CD8-positive, alpha-beta memory T cell (primary cell): Measurements from ENCODE around the gene CTDSP2. TPM values are rescaled to one million over a fixed set of nuclear protein-coding genes. Genes with fewer than 3 reads are reported as not detected.
A peak's percentile ranks its signal among the peaks of the same experiment; 100 is the strongest.

Experiments
- CTCF ChIA-PET: fragments of 350-600 bp; sonication (Branson Sonifier 250); formaldehyde crosslinking; loops from one replicate; lab custom pipeline; 2021; ENCODE audit warnings: antibody characterized with exemption; lab: Charles Lee
- POLR2A ChIA-PET: fragments of 350-600 bp; sonication (Branson Sonifier 250); formaldehyde crosslinking; loops from one replicate; lab custom pipeline; 2021; ENCODE audit warnings: antibody characterized with exemption; lab: Charles Lee
- DNase-seq, 5 donors: peaks; one replicate each; pipeline versions ENCODE4 v3.0.0 to v3.0.0-alpha.2; 2020 to 2022; ENCODE audit warnings: mixed read lengths in 1 of 5
- H3K27ac ChIP-seq: one replicate; pipeline ENCODE4 v1.7.0; 2013; ENCODE audit warnings: low read depth, mild to moderate bottlenecking, low read length, moderate library complexity
- H3K27me3 ChIP-seq: 2 replicates; pipeline ENCODE4 v1.7.0; 2013; ENCODE audit warnings: low read length, mild to moderate bottlenecking; ENCODE audit not compliant: insufficient read depth, poor library complexity, severe bottlenecking
- H3K36me3 ChIP-seq: 2 replicates; pipeline ENCODE4 v1.7.0; 2013; ENCODE audit warnings: mild to moderate bottlenecking, low read length, moderate library complexity; ENCODE audit not compliant: insufficient read depth
- H3K4me1 ChIP-seq: 2 replicates; pipeline ENCODE4 v1.7.0; 2013; ENCODE audit warnings: mild to moderate bottlenecking, low read length, moderate library complexity; ENCODE audit not compliant: insufficient read depth
- H3K4me3 ChIP-seq: 2 replicates; pipeline ENCODE4 v1.7.0; 2013; ENCODE audit warnings: mild to moderate bottlenecking, low read length
- H3K9me3 ChIP-seq: 2 replicates; pipeline ENCODE4 v1.7.0; 2013; ENCODE audit warnings: mild to moderate bottlenecking, low read length
- H3K27ac Mint-ChIP-seq, 8 donors: one replicate each; pipeline ENCODE4 v1.8.0; 2020 to 2021; ENCODE audit warnings: mixed read lengths in 8 of 8, mild to moderate bottlenecking in 6 of 8, inconsistent platforms in 3 of 8, moderate library complexity in 3 of 8
- H3K27me3 Mint-ChIP-seq, 2 donors: one replicate each; pipeline ENCODE4 v1.8.0; 2020 to 2021; ENCODE audit warnings: mixed read lengths in 2 of 2, mild to moderate bottlenecking in 1 of 2, moderate library complexity in 1 of 2
- H3K36me3 Mint-ChIP-seq, 3 donors: one replicate each; pipeline ENCODE4 v1.8.0; 2020 to 2021; ENCODE audit warnings: mixed read lengths in 3 of 3, inconsistent platforms in 1 of 3, mild to moderate bottlenecking in 1 of 3
- H3K4me1 Mint-ChIP-seq, 3 donors: one replicate each; pipeline ENCODE4 v1.8.0; 2020 to 2021; ENCODE audit warnings: mixed read lengths in 3 of 3, inconsistent platforms in 1 of 3, mild to moderate bottlenecking in 1 of 3
- H3K4me3 Mint-ChIP-seq, 7 donors: one replicate each; pipeline ENCODE4 v1.8.0; 2020 to 2021; ENCODE audit warnings: mixed read lengths in 7 of 7, mild to moderate bottlenecking in 6 of 7, moderate library complexity in 4 of 7, inconsistent platforms in 2 of 7
- H3K9me3 Mint-ChIP-seq, 5 donors: one replicate each; pipeline ENCODE4 v1.8.0; 2020 to 2022; ENCODE audit warnings: mixed read lengths in 5 of 5, mild to moderate bottlenecking in 3 of 5, moderate library complexity in 2 of 5, inconsistent platforms in 1 of 5
- polyA plus RNA-seq: library from polyadenylated mRNA; unstranded; fragments of 300-500 nt; fragmentation: Illumina TruSeq; gene quantifications from one replicate; pipeline ENCODE4 v1.2.3, GENCODE V29; 2021
- total RNA-seq, 2 experiments: library from RNA; stranded (reverse); gene quantifications; one replicate each; pipeline ENCODE4 v1.2.3, GENCODE V29; 2021

The CTDSP2 gene
- total and polyA plus RNA-seq, 3 experiments from 2014 or later, result 55.0 to 76.4 (median 72.8) TPM

GRCh38 chr12:57796996-57797395 lies 49.5 kb downstream of the CTDSP2 start:
- CTCF ChIA-PET, result interaction anchor here (1.1 kb wide), 1 partner anchor 38 kb away, joined by 3 read pairs; no protein-coding TSS in a partner anchor
- Histone ChIP-seq H3K27me3 (no peaks in the 10 kb centered on the region), H3K36me3 (peaks cover 28% of the 10 kb centered on the region), H3K4me1 (no peaks in the 10 kb centered on the region), H3K27ac (no peak overlapping the region), H3K4me3 (no peak overlapping the region), H3K9me3 (no peaks in the 10 kb centered on the region)
- no peaks in the 10 kb centered on the region for H3K9me3 Mint-ChIP-seq
- H3K4me3 Mint-ChIP-seq, result no peak overlapping the region
- no peaks in the 10 kb centered on the region for H3K27me3 Mint-ChIP-seq
- H3K27ac Mint-ChIP-seq, result no peak overlapping the region
- POLR2A ChIA-PET, result no interaction called here
- H3K36me3 Mint-ChIP-seq, result peaks cover 4 to 80% (median 14%) of the 10 kb centered on the region in 3 donors
- DNase-seq, result no peak
- peaks cover 0 to 6% (median 0%) of the 10 kb centered on the region in 3 donors for H3K4me1 Mint-ChIP-seq

- ChIA-PET CTCF (no interaction called here), POLR2A (no interaction called here)
- no peaks in the 10 kb centered on the region for H3K27me3 ChIP-seq
- Mint-ChIP-seq H3K36me3 (peaks cover 4 to 80% (median 17%) of the 10 kb centered on the region in 3 donors), H3K4me1 (peaks cover 0 to 6% (median under 1%) of the 10 kb centered on the region in 3 donors), H3K4me3 (no peak overlapping the region), H3K27me3 (no peaks in the 10 kb centered on the region), H3K9me3 (no peaks in the 10 kb centered on the region), H3K27ac (no peak overlapping the region)
- no peaks in the 10 kb centered on the region for H3K4me1 ChIP-seq
- no peak overlapping the region for H3K27ac ChIP-seq
- peaks cover 20% of the 10 kb centered on the region for H3K36me3 ChIP-seq
- H3K9me3 ChIP-seq, result no peaks in the 10 kb centered on the region
- no peak for DNase-seq
- H3K4me3 ChIP-seq, result no peak overlapping the region
Measured at GRCh38 chr12:57795354-57795753, 51.2 kb downstream of the CTDSP2 start.

GRCh38 chr12:57793920-57794319 lies 52.6 kb downstream of the CTDSP2 start:
- H3K9me3 Mint-ChIP-seq, result no peaks in the 10 kb centered on the region
- peak overlapping the region in 1 of 8 donors; percentile 23 for H3K27ac Mint-ChIP-seq
- peaks cover 0 to 6% (median 4%) of the 10 kb centered on the region in 3 donors for H3K4me1 Mint-ChIP-seq
- H3K9me3 ChIP-seq, result no peaks in the 10 kb centered on the region
- DNase-seq, result no peak
- H3K27me3 Mint-ChIP-seq, result no peaks in the 10 kb centered on the region
- no peak overlapping the region for H3K27ac ChIP-seq
- no peaks in the 10 kb centered on the region for H3K27me3 ChIP-seq
- H3K4me3 ChIP-seq, result no peak overlapping the region
- H3K36me3 Mint-ChIP-seq, result peaks cover 4 to 80% (median 19%) of the 10 kb centered on the region in 3 donors
- H3K4me3 Mint-ChIP-seq, result no peak overlapping the region
- CTCF ChIA-PET, result interaction anchor here (0.5 to 2.2 kb wide), 8 partner anchors 9 to 135 kb away, joined by 3 to 7 read pairs (median 4); partner anchors contain the start of gene TSFM
- POLR2A ChIA-PET, result no interaction called here
- no peaks in the 10 kb centered on the region for H3K4me1 ChIP-seq
- peaks cover 20% of the 10 kb centered on the region for H3K36me3 ChIP-seq

GRCh38 chr12:57783861-57784260 lies 62.7 kb downstream of the CTDSP2 start:
- H3K4me3 Mint-ChIP-seq, result peak overlapping the region; percentile 72 to 100 (median 82)
- Histone ChIP-seq H3K9me3 (no peaks in the 10 kb centered on the region), H3K4me1 (peaks cover 40% of the 10 kb centered on the region), H3K4me3 (no peak overlapping the region), H3K27me3 (no peaks in the 10 kb centered on the region), H3K27ac (no peak overlapping the region), H3K36me3 (peaks cover 22% of the 10 kb centered on the region)
- peak overlapping the region; percentile 11 to 98 (median 58) for H3K27ac Mint-ChIP-seq
- H3K9me3 Mint-ChIP-seq, result no peaks in the 10 kb centered on the region
- H3K27me3 Mint-ChIP-seq, result peaks cover 0 to 3% of the 10 kb centered on the region in 2 donors
- POLR2A ChIA-PET, result no interaction called here
- peaks cover 3 to 47% (median 12%) of the 10 kb centered on the region in 3 donors for H3K36me3 Mint-ChIP-seq
- CTCF ChIA-PET, result interaction anchor here (0.8 to 4.1 kb wide), 7 partner anchors 12 to 119 kb away, joined by 3 to 24 read pairs (median 4); partner anchors contain the start of genes EEF1AKMT3 and METTL1
- no peak for DNase-seq
- H3K4me1 Mint-ChIP-seq, result peaks cover 45 to 55% (median 48%) of the 10 kb centered on the region in 3 donors

GRCh38 chr12:57783466-57783801 lies 63.1 kb downstream of the CTDSP2 start:
- ChIA-PET POLR2A (interaction anchor here (0.6 to 1.5 kb wide), 5 partner anchors 27 to 1445 kb away, joined by 3 to 7 read pairs (median 3); partner anchors contain the start of genes CTDSP2 and IL23A), CTCF (interaction anchor here (0.7 to 4.1 kb wide), 18 partner anchors 10 to 221 kb away, joined by 3 to 24 read pairs (median 4); partner anchors contain the start of genes CTDSP2, EEF1AKMT3, MARCHF9 and METTL1)

DNA sequence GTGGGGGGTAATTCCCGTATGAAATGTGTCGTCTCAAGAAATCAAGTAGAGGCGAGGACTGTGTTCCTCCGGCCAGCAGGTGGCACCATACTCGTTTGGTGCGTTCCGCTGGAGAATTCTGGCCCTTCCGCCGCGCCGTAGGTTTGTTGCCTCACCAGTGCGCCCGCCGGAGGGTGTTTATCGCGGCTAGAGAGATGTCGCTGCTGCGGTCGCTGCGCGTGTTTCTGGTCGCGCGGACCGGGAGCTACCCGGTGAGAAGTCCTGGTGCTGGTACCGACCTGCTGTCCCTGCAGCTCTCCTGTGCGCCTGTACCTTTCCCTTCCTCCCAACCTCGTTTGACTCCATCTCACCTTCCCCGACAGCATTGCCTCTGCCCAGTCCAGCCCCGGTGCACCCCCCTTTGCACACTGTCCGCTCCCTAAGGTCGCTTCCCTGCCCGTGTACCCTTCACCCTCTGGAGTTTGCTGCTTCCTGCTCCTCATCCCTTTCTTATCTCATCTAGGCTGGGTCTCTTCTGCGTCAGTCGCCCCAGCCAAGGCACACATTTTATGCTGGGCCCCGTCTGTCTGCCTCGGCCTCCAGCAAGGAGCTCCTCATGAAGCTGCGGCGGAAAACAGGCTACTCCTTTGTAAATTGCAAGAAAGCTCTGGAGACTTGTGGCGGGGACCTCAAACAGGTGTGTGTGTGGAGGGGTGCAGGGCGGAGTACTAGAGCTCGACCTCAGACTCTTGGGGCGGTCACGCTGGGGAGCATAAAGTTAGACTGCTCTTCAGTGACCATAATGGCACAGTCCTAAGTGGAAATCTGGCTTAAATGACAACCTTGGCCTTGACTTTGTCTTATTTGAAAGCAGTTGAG lies 63.7 kb downstream of the CTDSP2 start, which contains the start of gene TSFM:
Gene TSFM, plus strand, starts transcription at position 180 of the 858 bp plus-strand sequence. Its CDS starts 15 bp downstream, at position 195.
- Mint-ChIP-seq H3K36me3 (peaks cover 0 to 37% (median 12%) of the 10 kb centered on the region in 3 donors), H3K27me3 (peaks cover 0 to 3% of the 10 kb centered on the region in 2 donors), H3K4me3 (peak within 1 kb of the TSS; percentile 99 to 100 (median 100)), H3K27ac (peak within 1 kb of the TSS; percentile 98 to 100 (median 99)), H3K4me1 (peaks cover 45 to 55% (median 51%) of the 10 kb centered on the region in 3 donors), H3K9me3 (no peaks in the 10 kb centered on the region)
- Histone ChIP-seq H3K36me3 (peaks cover 22% of the 10 kb centered on the region), H3K27ac (peak within 1 kb of the TSS; percentile 95), H3K27me3 (no peaks in the 10 kb centered on the region), H3K9me3 (no peaks in the 10 kb centered on the region), H3K4me1 (peaks cover 40% of the 10 kb centered on the region), H3K4me3 (peak within 1 kb of the TSS; percentile 99)
- peak; percentile 91 to 98 (median 94) for DNase-seq
- ChIA-PET POLR2A (interaction anchor here (0.6 to 1.5 kb wide), 6 partner anchors 11 to 1445 kb away, joined by 3 to 7 read pairs (median 4); partner anchors contain the start of genes CTDSP2, EEF1AKMT3 and IL23A), CTCF (interaction anchor here (0.7 to 4.1 kb wide), 21 partner anchors 8 to 221 kb away, joined by 3 to 24 read pairs (median 4); partner anchors contain the start of genes CTDSP2, EEF1AKMT3, MARCHF9 and METTL1)

More at GRCh38 chr12:57783466-57783801, 63.1 kb downstream of the CTDSP2 start:
- H3K4me3 ChIP-seq, result peak overlapping the region; percentile 99
- H3K4me3 Mint-ChIP-seq, result peak overlapping the region; percentile 99 to 100 (median 100)
- H3K27ac Mint-ChIP-seq, result peak overlapping the region in 6 of 8 donors; percentile 98 to 100 (median 99)
- peaks cover 0 to 3% of the 10 kb centered on the region in 2 donors for H3K27me3 Mint-ChIP-seq
- DNase-seq, result no peak
- peaks cover 45 to 55% (median 48%) of the 10 kb centered on the region in 3 donors for H3K4me1 Mint-ChIP-seq
- peaks cover 40% of the 10 kb centered on the region for H3K4me1 ChIP-seq
- peaks cover 22% of the 10 kb centered on the region for H3K36me3 ChIP-seq
- no peaks in the 10 kb centered on the region for H3K9me3 Mint-ChIP-seq
- no peaks in the 10 kb centered on the region for H3K9me3 ChIP-seq
- peak overlapping the region; percentile 95 for H3K27ac ChIP-seq
- H3K27me3 ChIP-seq, result no peaks in the 10 kb centered on the region
- H3K36me3 Mint-ChIP-seq, result peaks cover under 1 to 43% (median 12%) of the 10 kb centered on the region in 3 donors

GRCh38 chr12:57782243-57782607 lies 64.3 kb downstream of the CTDSP2 start:
- peak overlapping the region; percentile 95 for H3K27ac ChIP-seq
- H3K27ac Mint-ChIP-seq, result peak overlapping the region; percentile 98 to 100 (median 99)
- H3K9me3 ChIP-seq, result no peaks in the 10 kb centered on the region
- POLR2A ChIA-PET, result interaction anchor here (1.4 to 1.9 kb wide), 3 partner anchors 10 to 63 kb away, joined by 5 to 7 read pairs (median 6); partner anchors contain the start of genes EEF1AKMT3 and METTL1
- H3K4me3 ChIP-seq, result peak overlapping the region; percentile 99
- CTCF ChIA-PET, result interaction anchor here (0.8 to 4.1 kb wide), 12 partner anchors 9 to 123 kb away, joined by 3 to 24 read pairs (median 6); partner anchors contain the start of genes CTDSP2, EEF1AKMT3, MARCHF9 and METTL1
- H3K27me3 ChIP-seq, result no peaks in the 10 kb centered on the region
- peaks cover 45 to 55% (median 51%) of the 10 kb centered on the region in 3 donors for H3K4me1 Mint-ChIP-seq
- H3K9me3 Mint-ChIP-seq, result no peaks in the 10 kb centered on the region
- peaks cover 40% of the 10 kb centered on the region for H3K4me1 ChIP-seq
- no peak for DNase-seq
- peak overlapping the region; percentile 99 to 100 (median 100) for H3K4me3 Mint-ChIP-seq
- peaks cover 0 to 3% of the 10 kb centered on the region in 2 donors for H3K27me3 Mint-ChIP-seq
- H3K36me3 Mint-ChIP-seq, result peaks cover 0 to 31% (median 10%) of the 10 kb centered on the region in 3 donors
- H3K36me3 ChIP-seq, result peaks cover 20% of the 10 kb centered on the region
